ENCODE results near the gene PPFIA1. TPM values are rescaled to one million over a fixed set of nuclear protein-coding genes. Genes with fewer than 3 reads are reported as not detected.
A peak's percentile ranks its signal among the peaks of the same experiment; 100 is the strongest.

The PPFIA1 gene
- total RNA-seq, 1 donor from 2014 or later = 54.2 TPM

DNA sequence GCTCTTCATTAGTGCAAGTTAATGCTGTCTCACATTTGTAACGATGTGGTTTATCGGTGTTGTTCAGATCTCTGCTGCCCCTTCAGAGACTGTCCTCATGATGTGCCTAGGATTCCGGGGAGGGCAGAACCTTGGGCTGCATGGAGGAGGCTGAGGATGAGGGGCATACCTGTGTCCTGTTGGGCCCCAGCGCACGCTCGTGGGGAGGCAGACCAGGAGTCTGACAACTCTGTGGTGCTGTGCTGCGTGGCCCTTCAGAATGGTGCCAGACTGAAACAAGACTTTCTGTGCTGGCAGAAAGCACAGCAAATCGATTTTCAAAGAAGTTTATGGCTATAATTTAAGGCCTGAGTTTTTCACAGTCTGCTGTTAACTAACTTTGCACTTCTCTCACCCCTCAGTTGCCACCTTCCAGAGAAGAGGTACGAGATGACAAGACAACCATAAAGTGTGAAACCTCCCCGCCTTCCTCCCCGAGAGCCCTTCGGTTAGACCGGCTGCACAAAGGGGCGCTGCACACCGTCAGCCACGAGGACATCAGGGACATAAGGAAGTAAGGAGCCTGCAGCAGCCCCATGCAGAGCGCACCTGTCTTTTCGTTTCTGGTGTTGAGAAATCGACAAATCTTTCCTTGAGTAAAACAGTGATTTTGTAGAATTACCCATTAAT lies 83.5 kb downstream of the PPFIA1 start:
- Mint-ChIP-seq H3K9me3 (no peaks in the 10 kb centered on the region), H3K36me3 (ENCODE audit: low read depth) (peaks cover 47% of the 10 kb centered on the region), H3K4me1 (no peaks in the 10 kb centered on the region), H3K27me3 (no peaks in the 10 kb centered on the region), H3K4me3 (no peak overlapping the region), H3K27ac (peak overlapping the region; percentile 45)
- DNase-seq = no peak
- intact Hi-C loops (cut with micrococcal nuclease) = no loop called here

DNA sequence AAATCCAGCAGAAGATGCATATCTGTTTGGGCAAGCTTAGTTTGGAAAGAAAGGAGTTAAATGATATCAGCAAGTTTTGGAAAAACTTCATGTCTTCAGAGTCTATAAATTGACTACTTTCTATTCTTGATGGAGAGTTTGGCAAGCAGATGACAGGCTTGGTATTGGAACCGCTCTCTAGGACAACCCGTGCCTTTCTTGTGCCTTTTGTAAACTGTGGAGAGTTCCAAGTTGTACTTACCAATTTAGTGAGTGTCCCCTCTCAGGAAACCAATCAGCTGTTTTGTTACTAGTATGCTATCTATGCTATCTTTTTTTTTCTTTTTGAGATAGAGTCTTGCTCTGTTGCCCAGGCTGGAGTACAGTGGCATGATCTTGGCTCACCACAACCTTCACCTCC lies 84.1 kb downstream of the PPFIA1 start:
- no peaks in the 10 kb centered on the region for H3K27me3 Mint-ChIP-seq
- no peak overlapping the region for H3K4me3 Mint-ChIP-seq
- intact Hi-C loops (cut with micrococcal nuclease) = no loop called here
- H3K9me3 Mint-ChIP-seq = no peaks in the 10 kb centered on the region
- H3K4me1 Mint-ChIP-seq = no peaks in the 10 kb centered on the region
- DNase-seq = no peak
- no peak overlapping the region for H3K27ac Mint-ChIP-seq
- H3K36me3 Mint-ChIP-seq (ENCODE audit: low read depth) = peaks cover 44% of the 10 kb centered on the region

DNA sequence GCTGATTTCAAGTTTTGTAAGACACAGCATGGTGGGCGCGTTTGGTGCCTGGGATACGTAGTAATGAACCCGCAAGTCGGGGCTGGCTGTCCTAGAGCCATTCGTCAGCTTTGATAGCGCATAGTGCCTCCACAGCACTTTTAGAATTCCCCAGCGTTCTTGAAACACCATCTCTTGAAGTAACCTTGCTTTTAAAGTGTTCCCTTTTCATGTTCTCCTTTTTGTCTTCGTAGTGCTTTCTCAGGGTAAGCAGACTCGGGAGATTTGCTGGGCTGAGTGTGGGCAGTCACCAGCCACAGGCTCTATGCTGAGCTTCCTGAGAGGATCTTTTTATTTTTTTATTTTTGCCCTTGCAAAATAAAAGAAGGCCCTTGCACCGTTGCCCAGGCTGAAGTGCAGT lies 88.3 kb downstream of the PPFIA1 start:
- intact Hi-C loops (cut with micrococcal nuclease) = no loop called here
- Mint-ChIP-seq H3K27me3 (no peaks in the 10 kb centered on the region), H3K27ac (no peak overlapping the region), H3K36me3 (ENCODE audit: low read depth) (peaks cover 53% of the 10 kb centered on the region), H3K4me1 (no peaks in the 10 kb centered on the region), H3K4me3 (no peak overlapping the region), H3K9me3 (no peaks in the 10 kb centered on the region)
- no peak for DNase-seq

DNA sequence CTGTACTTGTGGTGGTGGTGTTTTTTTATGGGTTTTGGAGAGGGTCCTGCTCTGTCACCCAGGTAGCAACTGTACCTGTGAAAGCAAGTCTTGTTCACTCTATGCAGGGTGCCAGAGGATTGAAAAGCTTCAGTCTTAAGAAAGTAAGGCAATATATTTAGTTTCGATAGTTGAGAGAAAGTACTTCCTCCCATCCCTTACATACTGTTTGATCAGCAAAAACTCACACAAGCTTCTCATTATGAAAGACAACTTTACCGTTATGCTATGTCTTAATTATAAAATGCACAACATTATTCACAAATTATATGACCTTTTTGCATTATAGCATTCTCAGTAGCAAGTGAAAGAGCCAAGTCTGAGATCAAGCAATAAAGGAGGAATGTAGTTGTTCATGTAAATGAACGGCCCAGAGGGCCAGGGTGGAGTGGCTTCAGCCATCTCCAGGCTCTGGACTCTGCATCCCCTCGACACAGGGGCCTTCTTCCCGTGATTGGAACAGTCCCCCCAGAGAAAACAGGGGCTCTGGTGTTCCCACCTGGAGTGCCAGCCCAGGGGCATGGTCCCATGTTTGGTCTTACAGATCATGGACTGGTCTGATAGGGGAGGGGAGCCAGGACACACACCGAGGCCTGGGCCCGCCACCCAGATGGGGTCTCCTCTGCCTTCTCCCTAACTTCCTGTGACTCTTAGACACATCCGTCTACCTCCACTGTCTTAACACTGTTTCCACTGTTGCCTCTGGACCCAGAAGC lies 89.1 kb downstream of the PPFIA1 start:
- no peak overlapping the region for H3K27ac Mint-ChIP-seq
- intact Hi-C loops (cut with micrococcal nuclease) = no loop called here
- peaks cover 53% of the 10 kb centered on the region for H3K36me3 Mint-ChIP-seq (ENCODE audit: low read depth)
- H3K27me3 Mint-ChIP-seq = no peaks in the 10 kb centered on the region
- H3K9me3 Mint-ChIP-seq = no peaks in the 10 kb centered on the region
- no peak overlapping the region for H3K4me3 Mint-ChIP-seq
- DNase-seq = no peak
- peaks cover 2% of the 10 kb centered on the region for H3K4me1 Mint-ChIP-seq

DNA sequence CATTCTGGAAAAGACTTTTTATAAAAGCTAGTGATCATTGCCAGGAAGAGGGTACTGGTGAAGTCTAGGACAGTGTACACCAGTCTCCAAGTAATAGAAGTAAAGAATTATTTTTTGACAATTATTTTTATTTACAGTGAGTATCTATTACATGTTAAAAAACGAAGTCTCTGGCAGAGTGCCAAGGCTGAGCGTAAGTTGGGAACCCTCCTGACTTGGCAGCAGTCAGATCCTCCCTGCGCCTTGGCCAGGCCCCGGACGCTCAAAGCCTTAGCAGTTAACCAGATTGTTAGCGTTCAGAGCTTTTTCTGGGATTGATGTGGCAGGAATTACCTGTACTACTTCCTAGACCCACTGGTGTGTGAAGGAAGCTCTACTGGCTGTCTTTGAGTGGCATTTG lies 89.7 kb downstream of the PPFIA1 start:
- Mint-ChIP-seq H3K27ac (no peak overlapping the region), H3K4me1 (peaks cover 8% of the 10 kb centered on the region), H3K27me3 (no peaks in the 10 kb centered on the region), H3K4me3 (no peak overlapping the region), H3K36me3 (ENCODE audit: low read depth) (peaks cover 55% of the 10 kb centered on the region), H3K9me3 (no peaks in the 10 kb centered on the region)
- intact Hi-C loops (cut with micrococcal nuclease) = no loop called here
- no peak for DNase-seq

DNA sequence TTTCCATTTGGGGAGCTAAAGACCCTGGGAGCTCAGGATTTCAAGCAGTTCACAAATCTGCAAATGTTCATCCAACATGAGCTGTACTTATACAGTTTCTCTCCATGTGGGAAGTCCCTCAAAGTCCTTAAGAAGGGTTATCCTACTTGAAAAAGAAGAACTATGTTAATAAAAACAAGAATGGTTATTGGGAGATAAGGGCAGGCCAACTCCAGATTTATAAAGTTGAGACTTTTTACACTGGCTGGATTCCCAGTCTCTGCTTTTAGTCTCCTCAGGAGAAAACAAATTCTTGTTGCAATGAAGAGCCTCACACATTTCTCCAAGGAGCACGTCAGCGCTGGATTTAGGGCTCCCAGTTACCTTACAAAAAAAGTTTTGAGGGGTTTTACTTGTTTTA lies 93.7 kb downstream of the PPFIA1 start:
- no peaks in the 10 kb centered on the region for H3K9me3 Mint-ChIP-seq
- H3K4me3 Mint-ChIP-seq = no peak overlapping the region
- H3K4me1 Mint-ChIP-seq = peaks cover 25% of the 10 kb centered on the region
- intact Hi-C loops (cut with micrococcal nuclease) = loop anchor here (2.0 kb wide), 2 partner anchors 93 to 161 kb away; partner anchors contain the start of genes FADD and PPFIA1
- peaks cover 49% of the 10 kb centered on the region for H3K36me3 Mint-ChIP-seq (ENCODE audit: low read depth)
- H3K27me3 Mint-ChIP-seq = no peaks in the 10 kb centered on the region
- H3K27ac Mint-ChIP-seq = no peak overlapping the region
- no peak for DNase-seq

DNA sequence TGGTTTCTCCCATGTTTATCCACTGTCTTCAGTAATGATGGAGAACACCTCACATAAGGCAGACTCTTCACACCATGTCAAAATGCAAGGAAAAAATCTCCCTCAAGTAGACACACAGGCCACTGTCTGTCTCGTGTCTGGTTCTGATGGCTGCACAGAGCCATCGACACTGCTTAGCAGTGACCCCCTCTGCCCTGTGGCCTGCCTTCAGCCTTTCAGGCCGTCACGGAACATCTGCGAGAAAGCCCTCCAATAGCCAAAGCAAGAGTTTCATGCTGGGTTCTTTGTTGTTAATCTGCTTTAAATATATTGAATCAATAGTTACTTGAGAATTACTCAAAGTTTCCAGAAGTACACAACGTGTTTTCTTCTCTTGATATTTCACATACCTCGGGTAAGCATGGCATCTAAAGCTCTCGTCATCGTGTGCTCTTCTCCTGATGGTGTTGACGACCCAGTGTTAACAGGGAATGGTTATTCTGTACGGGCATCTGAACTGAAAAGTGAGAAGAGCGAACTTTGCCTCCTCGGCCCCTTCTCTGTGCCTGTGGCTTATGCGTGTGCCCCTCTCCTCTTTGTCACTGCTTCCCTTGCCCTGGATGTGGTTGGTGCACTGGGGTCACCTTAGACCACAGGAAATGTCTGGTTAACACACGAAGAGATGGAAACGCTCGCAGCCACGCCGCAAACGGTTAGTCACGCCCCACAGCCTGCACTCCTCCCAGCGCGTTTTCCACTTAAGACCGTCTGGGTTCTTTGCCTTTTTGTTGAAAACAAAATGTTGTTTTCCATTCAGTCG lies 94.5 kb downstream of the PPFIA1 start:
- Mint-ChIP-seq H3K4me1 (peaks cover 25% of the 10 kb centered on the region), H3K27ac (peak overlapping the region; percentile 97), H3K36me3 (ENCODE audit: low read depth) (peaks cover 49% of the 10 kb centered on the region), H3K9me3 (no peaks in the 10 kb centered on the region), H3K4me3 (peak overlapping the region; percentile 79), H3K27me3 (no peaks in the 10 kb centered on the region)
- peak; percentile 91 for DNase-seq
- intact Hi-C loops (cut with micrococcal nuclease) = loop anchor here (1.0 to 2.0 kb wide), 3 partner anchors 33 to 162 kb away; partner anchors contain the start of genes CTTN, FADD and PPFIA1

DNA sequence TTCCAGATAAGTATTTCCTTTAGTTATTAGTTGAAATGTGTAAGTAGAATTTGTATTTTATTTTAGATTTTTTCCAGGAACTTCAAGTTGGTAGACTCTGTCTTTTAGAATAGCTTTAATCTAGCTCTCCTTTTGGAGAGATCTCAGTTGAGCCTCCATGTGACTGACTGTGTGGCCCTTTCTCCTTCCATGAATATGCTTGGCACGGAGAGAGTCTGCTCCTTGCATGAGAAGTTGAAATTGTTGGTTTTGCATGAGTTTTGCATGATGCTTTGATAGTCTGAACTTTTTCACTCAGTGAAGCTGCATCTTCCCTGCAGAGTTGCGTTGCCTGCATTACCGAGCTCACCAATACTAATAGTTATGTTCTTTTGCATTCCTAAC lies 95.0 kb downstream of the PPFIA1 start:
- peak overlapping the region; percentile 79 for H3K4me3 Mint-ChIP-seq
- peaks cover 25% of the 10 kb centered on the region for H3K4me1 Mint-ChIP-seq
- no peaks in the 10 kb centered on the region for H3K9me3 Mint-ChIP-seq
- H3K36me3 Mint-ChIP-seq (ENCODE audit: low read depth) = peaks cover 50% of the 10 kb centered on the region
- H3K27me3 Mint-ChIP-seq = no peaks in the 10 kb centered on the region
- no peak for DNase-seq
- intact Hi-C loops (cut with micrococcal nuclease) = loop anchor here (1.0 to 2.0 kb wide), 3 partner anchors 33 to 163 kb away; partner anchors contain the start of genes CTTN, FADD and PPFIA1
- H3K27ac Mint-ChIP-seq = peak overlapping the region; percentile 97

DNA sequence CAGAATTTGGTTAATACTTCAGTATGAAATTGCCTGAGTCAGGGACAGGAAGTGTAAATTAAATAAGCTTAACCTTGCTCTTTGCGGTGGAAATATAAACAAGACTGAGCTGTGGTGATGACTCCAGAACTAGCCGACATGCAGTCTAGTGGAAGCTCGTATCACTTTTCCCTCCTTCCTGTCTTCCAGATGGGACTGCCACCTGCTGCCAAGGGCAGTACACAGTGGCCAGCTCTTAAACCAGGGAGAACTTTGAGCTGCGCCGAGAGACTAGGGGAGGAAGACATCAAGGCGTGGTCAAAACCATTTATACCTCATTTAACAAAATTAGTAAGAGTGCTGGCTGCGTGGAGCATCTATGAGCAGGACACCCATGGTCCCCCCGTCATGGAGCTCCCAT lies 96.6 kb downstream of the PPFIA1 start:
- intact Hi-C loops (cut with micrococcal nuclease) = no loop called here
- Mint-ChIP-seq H3K27me3 (no peaks in the 10 kb centered on the region), H3K36me3 (ENCODE audit: low read depth) (peaks cover 45% of the 10 kb centered on the region), H3K4me1 (peaks cover 25% of the 10 kb centered on the region), H3K4me3 (no peak overlapping the region), H3K27ac (no peak overlapping the region), H3K9me3 (peaks cover 6% of the 10 kb centered on the region)
- DNase-seq = no peak

DNA sequence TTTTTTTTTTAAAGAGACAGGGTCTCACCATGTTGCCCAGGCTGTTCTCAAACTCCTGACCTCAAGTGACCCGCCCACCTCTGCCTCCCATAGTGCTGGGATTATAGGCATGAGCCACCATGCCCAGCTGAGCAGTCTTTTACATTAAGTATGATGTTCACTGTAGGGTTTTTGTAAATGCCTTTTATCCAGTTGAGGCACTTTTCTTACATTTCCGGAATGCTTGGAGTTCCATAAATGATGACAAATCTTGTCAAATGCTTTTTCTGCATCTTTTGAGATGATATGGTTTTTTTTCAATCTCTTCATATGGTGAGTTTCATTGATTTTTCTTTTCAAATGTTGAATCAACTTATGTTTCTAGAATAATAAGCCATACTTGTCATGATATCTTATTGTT lies 98.5 kb downstream of the PPFIA1 start:
- Mint-ChIP-seq H3K4me1 (peaks cover 25% of the 10 kb centered on the region), H3K4me3 (no peak overlapping the region), H3K27me3 (no peaks in the 10 kb centered on the region), H3K9me3 (peaks cover 6% of the 10 kb centered on the region), H3K36me3 (ENCODE audit: low read depth) (peaks cover 48% of the 10 kb centered on the region), H3K27ac (no peak overlapping the region)
- intact Hi-C loops (cut with micrococcal nuclease) = no loop called here
- no peak for DNase-seq

DNA sequence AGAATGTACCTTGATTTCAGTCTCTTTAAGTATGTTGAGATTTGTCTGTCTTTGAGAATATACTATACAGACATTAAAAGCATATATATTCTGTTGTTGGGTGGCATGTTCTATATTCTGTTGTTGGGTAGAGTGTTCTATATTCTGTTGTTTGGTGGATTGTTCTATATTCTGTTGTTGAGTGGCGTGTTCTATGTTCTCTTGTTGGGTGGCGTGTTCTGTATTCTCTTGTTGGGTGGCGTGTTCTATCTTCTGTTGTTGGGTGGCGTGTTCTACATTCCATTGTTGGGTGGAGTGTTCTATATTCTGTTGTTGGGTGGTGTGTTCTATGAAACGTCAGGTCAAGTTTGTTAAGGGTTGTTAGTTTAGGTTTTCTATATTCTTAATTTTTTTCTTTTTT lies 100.8 kb downstream of the PPFIA1 start:
- no peak for DNase-seq
- intact Hi-C loops (cut with micrococcal nuclease) = no loop called here
- Mint-ChIP-seq H3K27ac (no peak overlapping the region), H3K27me3 (no peaks in the 10 kb centered on the region), H3K36me3 (ENCODE audit: low read depth) (peaks cover 45% of the 10 kb centered on the region), H3K4me1 (peaks cover 9% of the 10 kb centered on the region), H3K9me3 (peaks cover 6% of the 10 kb centered on the region), H3K4me3 (no peak overlapping the region)

DNA sequence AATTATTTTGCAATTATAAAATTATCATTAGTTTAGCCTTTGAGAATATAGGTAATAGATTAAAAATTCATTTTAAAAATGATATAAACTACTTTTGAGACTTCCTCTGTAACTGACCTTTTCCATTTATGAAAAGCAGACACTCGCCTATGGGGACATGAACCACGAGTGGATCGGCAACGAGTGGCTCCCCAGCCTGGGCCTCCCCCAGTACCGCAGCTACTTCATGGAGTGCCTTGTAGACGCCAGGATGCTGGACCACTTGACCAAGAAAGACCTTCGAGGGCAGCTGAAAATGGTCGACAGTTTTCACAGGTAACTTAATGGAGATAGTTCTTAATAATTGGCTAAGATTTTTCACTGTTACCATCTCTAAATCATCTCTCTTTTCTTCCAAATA lies 101.6 kb downstream of the PPFIA1 start:
- no peak overlapping the region for H3K4me3 Mint-ChIP-seq
- peaks cover 6% of the 10 kb centered on the region for H3K9me3 Mint-ChIP-seq
- intact Hi-C loops (cut with micrococcal nuclease) = no loop called here
- H3K27me3 Mint-ChIP-seq = no peaks in the 10 kb centered on the region
- peaks cover 4% of the 10 kb centered on the region for H3K4me1 Mint-ChIP-seq
- no peak overlapping the region for H3K27ac Mint-ChIP-seq
- H3K36me3 Mint-ChIP-seq (ENCODE audit: low read depth) = peaks cover 50% of the 10 kb centered on the region
- DNase-seq = no peak

DNA sequence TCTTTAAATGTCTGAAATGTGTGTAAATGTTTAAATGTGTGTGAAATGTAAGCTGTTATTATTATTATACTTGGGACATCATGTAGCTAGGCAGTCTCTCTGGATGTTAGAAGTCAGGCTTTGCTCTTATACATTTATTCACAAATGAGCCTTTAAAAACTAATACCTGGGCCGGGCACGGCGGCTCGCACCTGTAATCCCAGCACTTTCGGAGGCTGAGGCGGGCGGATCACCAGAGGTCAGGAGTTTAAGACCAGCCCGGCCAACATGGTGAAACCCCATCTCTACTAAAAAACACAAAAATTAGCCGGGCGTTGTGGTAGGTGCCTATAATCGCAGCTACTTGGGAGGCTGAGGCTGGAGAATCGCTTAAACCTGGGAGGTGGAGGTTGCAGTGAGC lies 106.1 kb downstream of the PPFIA1 start:
- no peaks in the 10 kb centered on the region for H3K9me3 Mint-ChIP-seq
- no peak overlapping the region for H3K4me3 Mint-ChIP-seq
- peaks cover 53% of the 10 kb centered on the region for H3K36me3 Mint-ChIP-seq (ENCODE audit: low read depth)
- no peak overlapping the region for H3K27ac Mint-ChIP-seq
- intact Hi-C loops (cut with micrococcal nuclease) = no loop called here
- peaks cover 2% of the 10 kb centered on the region for H3K4me1 Mint-ChIP-seq
- no peaks in the 10 kb centered on the region for H3K27me3 Mint-ChIP-seq
- no peak for DNase-seq

DNA sequence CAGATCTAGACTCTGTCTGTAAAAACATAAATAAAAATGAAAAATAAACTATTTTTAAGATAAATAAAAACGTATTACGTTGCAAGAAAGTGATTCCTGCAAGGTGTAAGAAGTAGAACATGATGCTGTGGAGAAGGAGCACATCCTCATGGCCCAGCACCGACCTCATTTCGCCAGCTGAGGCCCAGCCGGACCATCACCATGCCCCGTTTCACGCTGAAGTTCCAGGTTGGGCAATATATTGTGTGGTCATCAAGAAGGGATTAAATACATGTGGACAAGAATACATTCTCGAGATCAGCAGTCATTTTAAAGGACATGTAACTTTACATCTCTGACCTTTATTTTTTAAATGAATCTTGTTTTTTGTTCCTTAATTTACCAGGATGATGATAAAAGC lies 107.2 kb downstream of the PPFIA1 start:
- peaks cover 53% of the 10 kb centered on the region for H3K36me3 Mint-ChIP-seq (ENCODE audit: low read depth)
- DNase-seq = no peak
- peaks cover 2% of the 10 kb centered on the region for H3K4me1 Mint-ChIP-seq
- intact Hi-C loops (cut with micrococcal nuclease) = no loop called here
- no peak overlapping the region for H3K4me3 Mint-ChIP-seq
- no peaks in the 10 kb centered on the region for H3K27me3 Mint-ChIP-seq
- H3K27ac Mint-ChIP-seq = no peak overlapping the region
- H3K9me3 Mint-ChIP-seq = no peaks in the 10 kb centered on the region

Data from activated CD4-positive, alpha-beta T cell treated with anti-CD3 and anti-CD28 coated beads, Interleukin-2, amount 10 ng/mL, durations not matched to agents 24 days and 14 days (primary cell).